HepG2 (cell line): ENCODE measurements around the gene PRKCB. TPM values are rescaled to one million over a fixed set of nuclear protein-coding genes. Genes with fewer than 3 reads are reported as not detected.

Experiments
- ATAC-seq: fragments of 200-7000 bp; cut with Tn5 transposase; 3 replicates; pipeline ENCODE4 v1.9.1; 2020; ENCODE audit warnings: mild to moderate bottlenecking, moderate library complexity
- BruUV-seq: library from RNA; stranded (reverse); fragments of 400-500 nt; replicated peaks from 2 replicates; lab custom pipeline; 2021; lab: Mats Ljungman, UMichigan
- CTCF ChIA-PET: fragments of 300-600 bp; formaldehyde crosslinking; extraction: SDS; loops from one replicate; lab custom pipeline; 2021; ENCODE audit warnings: low total read pairs, inconsistent platforms, low intra/inter-chr PET ratio; lab: Yijun Ruan, JAX
- POLR2A ChIA-PET: fragments of 350-600 bp; sonication (Branson Sonifier 250); formaldehyde crosslinking; loops from one replicate; lab custom pipeline; 2020; ENCODE audit warnings: antibody characterized with exemption, inconsistent platforms; lab: Yijun Ruan, JAX
- DNase-seq: peaks from one replicate; pipeline ENCODE4 v3.0.0-alpha.2; 2015; ENCODE audit warnings: low spot score
- FAIRE-seq: peaks from 3 replicates; lab custom pipeline; 2011; peaks lifted over from hg19 to GRCh38; lab: Jason Lieb, UNC
- H2AFZ ChIP-seq: one replicate; pipeline ENCODE4 v1.6.1; 2011; ENCODE audit warnings: low read length, inconsistent platforms
- H3K27ac ChIP-seq: fragments of 300-600 bp; 3 replicates; pipeline ENCODE4 v1.8.0; 2011; ENCODE audit warnings: mixed run types, mild to moderate bottlenecking, mixed read lengths, low read length, inconsistent platforms; ENCODE audit not compliant: insufficient read depth; ENCODE audit errors: extremely low read length
- H3K27me3 ChIP-seq, 2 experiments: fragments of 200-600 bp in 1 of 2; 2 replicates in 1 of 2; 3 replicates in 1 of 2; pipeline versions ENCODE4 v1.6.0 to v1.8.0; 2011; ENCODE audit warnings: low read length in 2 of 2, mild to moderate bottlenecking in 2 of 2, moderate library complexity in 2 of 2, inconsistent platforms in 1 of 2; ENCODE audit not compliant: insufficient read depth in 2 of 2, control insufficient read depth in 1 of 2
- H3K36me3 ChIP-seq, 2 experiments: fragments of 200-600 bp in 1 of 2; replicated peaks in 1 of 2; 2 replicates in 1 of 2; 3 replicates in 1 of 2; pipeline versions ENCODE4 v1.5.1 to v1.8.0; 2011; ENCODE audit warnings: low read length in 2 of 2, inconsistent platforms in 1 of 2; ENCODE audit not compliant: insufficient read depth in 2 of 2, control insufficient read depth in 1 of 2
- H3K4me1 ChIP-seq: 2 replicates; pipeline ENCODE4 v1.5.1; 2012; ENCODE audit warnings: low read length, inconsistent platforms; ENCODE audit not compliant: insufficient read depth
- H3K4me2 ChIP-seq: 2 replicates; pipeline ENCODE4 v1.6.0; 2011; ENCODE audit warnings: low read depth, low read length, inconsistent platforms
- H3K4me3 ChIP-seq, 3 experiments: fragments of 200-600 bp in 1 of 3; sonication (generic), shearing (Covaris generic) in 1 of 3; replicated peaks in 1 of 3; 2 replicates each; pipeline ENCODE4 v1.5.1; 2011 to 2016; ENCODE audit warnings: low read length in 3 of 3, inconsistent platforms in 2 of 3, low read depth in 2 of 3, mild to moderate bottlenecking in 2 of 3, control low read depth in 1 of 3, mixed read lengths in 1 of 3; ENCODE audit not compliant: insufficient read depth in 1 of 3
- H3K79me2 ChIP-seq: one replicate; pipeline ENCODE4 v1.6.1; 2011; ENCODE audit warnings: low read length, inconsistent platforms; ENCODE audit not compliant: insufficient read depth
- H3K9ac ChIP-seq: 2 replicates; pipeline ENCODE4 v1.6.0; 2011; ENCODE audit warnings: mild to moderate bottlenecking, low read depth, low read length, inconsistent platforms; ENCODE audit not compliant: insufficient read depth
- H3K9me3 ChIP-seq: 2 replicates; pipeline ENCODE4 v1.5.1; 2012; ENCODE audit warnings: mild to moderate bottlenecking, low read length
- H4K20me1 ChIP-seq: 2 replicates; pipeline ENCODE4 v1.6.0; 2011; ENCODE audit warnings: inconsistent platforms, mild to moderate bottlenecking, low read length, moderate library complexity; ENCODE audit not compliant: insufficient read depth
- CEBPB ChIP-seq: IDR thresholded peaks from 2 replicates; pipeline ENCODE4 v1.6.1; 2011; ENCODE audit warnings: low read depth, low read length, improper control_type of control experiment, borderline replicate concordance
- EHMT2 ChIP-seq: fragments of 200-600 bp; sonication (generic); IDR thresholded peaks from 2 replicates; pipeline ENCODE4 v1.7.0; 2017; ENCODE audit warnings: antibody characterized with exemption, low read depth, low read length, borderline replicate concordance
- ERF ChIP-seq: IDR thresholded peaks from 2 replicates; pipeline ENCODE4 v1.6.1; 2018; ENCODE audit warnings: missing biosample characterization, missing genetic modification reagents
- HOXD1 ChIP-seq: sonication (generic); formaldehyde crosslinking; IDR thresholded peaks from 2 replicates; pipeline ENCODE4 v1.5.0; 2020; ENCODE audit warnings: missing genetic modification reagents
- ISL2 ChIP-seq: sonication (generic); formaldehyde crosslinking; IDR thresholded peaks from 2 replicates; pipeline ENCODE4 v1.5.0; 2020; ENCODE audit warnings: missing genetic modification reagents
- MTF2 ChIP-seq: sonication (generic); formaldehyde crosslinking; IDR thresholded peaks from 2 replicates; pipeline ENCODE4 v1.5.0; 2020; ENCODE audit warnings: missing genetic modification reagents, borderline replicate concordance
- TBX2 ChIP-seq: sonication (generic); formaldehyde crosslinking; IDR thresholded peaks from 2 replicates; pipeline ENCODE4 v1.5.0; 2020; ENCODE audit warnings: missing genetic modification reagents, mild to moderate bottlenecking, borderline replicate concordance
- TBX3 ChIP-seq: fragments of 450-650 bp; IDR thresholded peaks from 2 replicates; pipeline ENCODE4 v1.6.1; 2017; ENCODE audit warnings: antibody characterized with exemption, mild to moderate bottlenecking, inconsistent platforms, borderline replicate concordance
- ZFP36L2 ChIP-seq: sonication (generic); formaldehyde crosslinking; IDR thresholded peaks from 2 replicates; pipeline ENCODE4 v1.4.0; 2020; ENCODE audit warnings: missing genetic modification reagents
- ZNF883 ChIP-seq: sonication (generic); formaldehyde crosslinking; IDR thresholded peaks from 2 replicates; pipeline ENCODE4 v1.5.1; 2020; ENCODE audit warnings: mild to moderate bottlenecking, missing genetic modification reagents; ENCODE audit errors: not compliant biosample characterization
- ZSCAN25 ChIP-seq: sonication (generic); formaldehyde crosslinking; IDR thresholded peaks from 2 replicates; pipeline ENCODE4 v1.8.0; 2022; ENCODE audit warnings: mild to moderate bottlenecking, missing genetic modification reagents
- WGBS: methylation state at CpG from one replicate; pipeline ENCODE4 v1.1.6; 2017; ENCODE audit warnings: low lambda C conversion rate; 5-methylcytosine and 5-hydroxymethylcytosine counted together
- in situ Hi-C: cut with HindIII; loops from 2 replicates; pipeline ENCODE4 v1.10.0; 2017; ENCODE audit warnings: low pct_unique_long_range_greater_than_20kb; ENCODE audit not compliant: extremely low pct_ligation_motif_present
- intact Hi-C: fragments of 100-400 bp; cut with micrococcal nuclease; formaldehyde crosslinking; loops from one replicate; pipeline ENCODE4 v1.10.0; 2022; ENCODE audit not compliant: unreplicated experiment
- polyA plus RNA-seq, 8 experiments: library from polyadenylated mRNA; depleted of rRNA in 3 of 8; stranded (reverse) in 7 of 8; unstranded in 1 of 8; fragments of >200 nt; fragmentation: Illumina TruSeq in 4 of 8; extraction: Trizol in 4 of 8; gene quantifications; 2 replicates each; pipeline versions ENCODE4 v1.2.1 to v1.2.3, GENCODE V29; 2011 to 2016; ENCODE audit warnings: low read depth in 4 of 8, missing spikeins in 1 of 8, mixed read lengths in 1 of 8; ENCODE audit not compliant: insufficient read depth in 1 of 8
- total RNA-seq, 5 experiments: library from RNA; depleted of rRNA; stranded (reverse); fragments of >200 nt; fragmentation: Illumina TruSeq; extraction: Trizol; gene quantifications; 2 replicates each; pipeline ENCODE4 v1.2.3, GENCODE V29; 2016; ENCODE audit warnings: low read depth in 1 of 5
- TF ChIP-seq, protein P1 (sequence below): sonication (generic); formaldehyde crosslinking; IDR thresholded peaks from 2 replicates; pipeline ENCODE4 v1.8.0; 2022; ENCODE audit warnings: mild to moderate bottlenecking, missing genetic modification reagents

The PRKCB gene
- total and polyA plus RNA-seq, 2 of the 13 experiments (the other 11 are each of a cell fraction or from before 2014, with no cell fraction given): 0.01 TPM; not detected in 1

DNA sequence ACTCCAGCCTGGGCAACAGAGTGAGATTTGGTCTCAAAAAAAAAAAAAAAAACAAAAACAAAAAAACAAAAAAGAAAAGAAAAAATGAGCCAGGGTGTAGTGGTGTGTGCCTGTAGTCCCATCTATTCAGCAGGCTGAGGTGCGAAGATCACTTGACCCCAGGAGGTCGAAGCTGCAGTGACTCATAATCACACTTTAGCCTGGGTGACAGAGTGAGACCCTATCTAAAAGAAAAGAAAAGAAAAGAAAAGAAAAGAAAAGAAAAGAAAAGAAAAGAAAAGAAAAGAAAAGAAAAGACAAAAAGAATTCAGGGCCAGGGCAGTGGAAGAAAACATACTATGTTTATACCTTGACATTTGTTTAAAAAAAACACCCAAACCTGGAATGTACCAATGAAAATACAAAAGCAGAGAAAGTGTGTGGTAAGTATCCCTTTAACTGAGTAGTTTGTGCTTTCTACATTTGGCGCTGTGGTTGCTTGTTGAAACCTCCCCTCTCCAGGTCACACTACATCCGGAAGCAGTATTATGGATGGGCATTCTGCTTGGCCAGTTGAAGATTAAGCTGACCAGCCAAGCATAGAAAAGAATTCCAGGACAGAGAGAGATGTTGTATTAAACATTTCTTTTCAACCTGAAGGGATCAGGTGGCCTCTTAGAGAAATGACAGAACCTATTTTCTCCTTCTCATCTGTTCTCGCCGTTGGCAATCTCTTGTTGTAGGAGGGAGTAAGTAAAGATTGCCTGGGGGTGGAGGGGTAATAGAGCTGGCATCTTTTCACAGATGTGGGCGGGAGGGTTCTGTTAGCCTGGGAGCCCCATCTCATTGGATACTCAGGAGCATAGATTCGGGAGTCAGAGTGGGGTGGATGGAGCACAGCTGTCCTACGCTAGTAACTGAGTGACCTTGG is 12.1 kb upstream of the PRKCB start:
- WGBS: 8% methylated on average over 9 of the region's 9 CpGs
- FAIRE-seq (no peak), ATAC-seq (no peak), DNase-seq (no peak)
- no TSS peak for BruUV-seq
- no peaks in the 10 kb centered on the region for H3K9me3 ChIP-seq
- ChIA-PET CTCF (no interaction called here), POLR2A (no interaction called here)
- in situ Hi-C loops: no loop called here
- no peak overlapping the region for H3K27ac ChIP-seq
- TF ChIP-seq MTF2 (CRISPR knock-in tag) (no peak), ZSCAN25 (CRISPR knock-in tag) (no peak), ZNF883 (CRISPR knock-in tag) (no peak), TBX3 (no peak), TBX2 (CRISPR knock-in tag) (no peak), ISL2 (CRISPR knock-in tag) (no peak), EHMT2 (no peak), ERF (no peak), CEBPB (no peak), ZFP36L2 (CRISPR knock-in tag) (no peak), HOXD1 (no peak)
- TF ChIP-seq, protein P1, sequence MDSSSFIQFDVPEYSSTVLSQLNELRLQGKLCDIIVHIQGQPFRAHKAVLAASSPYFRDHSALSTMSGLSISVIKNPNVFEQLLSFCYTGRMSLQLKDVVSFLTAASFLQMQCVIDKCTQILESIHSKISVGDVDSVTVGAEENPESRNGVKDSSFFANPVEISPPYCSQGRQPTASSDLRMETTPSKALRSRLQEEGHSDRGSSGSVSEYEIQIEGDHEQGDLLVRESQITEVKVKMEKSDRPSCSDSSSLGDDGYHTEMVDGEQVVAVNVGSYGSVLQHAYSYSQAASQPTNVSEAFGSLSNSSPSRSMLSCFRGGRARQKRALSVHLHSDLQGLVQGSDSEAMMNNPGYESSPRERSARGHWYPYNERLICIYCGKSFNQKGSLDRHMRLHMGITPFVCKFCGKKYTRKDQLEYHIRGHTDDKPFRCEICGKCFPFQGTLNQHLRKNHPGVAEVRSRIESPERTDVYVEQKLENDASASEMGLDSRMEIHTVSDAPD (CRISPR knock-in tag): no peak
- no peaks in the 10 kb centered on the region for H4K20me1 ChIP-seq
- H3K36me3 ChIP-seq: no peaks in the 10 kb centered on the region
- no peaks in the 10 kb centered on the region for H3K4me1 ChIP-seq
- no peak overlapping the region for H3K9ac ChIP-seq
- no peak overlapping the region for H3K4me2 ChIP-seq
- H3K27me3 ChIP-seq: no peaks in the 10 kb centered on the region; a peak in 1 of 5 replicates
- no peak overlapping the region for H2AFZ ChIP-seq
- intact Hi-C loops: no loop called here
- no peaks in the 10 kb centered on the region for H3K79me2 ChIP-seq
- no peak overlapping the region for H3K4me3 ChIP-seq
